GM12864 (cell line): ENCODE measurements around the gene CTSK.
"Not testable (repeated sequence)": the region's sequence is repeated elsewhere in the genome, so short reads cannot be mapped to it uniquely, and the experiment has no call there.

Source experiments
- DNase-seq: peaks from one replicate; pipeline ENCODE4 v3.0.0-alpha.2; 2011; ENCODE audit warnings: low read depth
- H3K4me3 ChIP-seq: 2 replicates; pipeline ENCODE4 v1.5.1; 2011; ENCODE audit warnings: mild to moderate bottlenecking, low read depth, low read length, control low read depth
- TF ChIP-seq, protein P1 (sequence below): IDR thresholded peaks from 2 replicates; pipeline ENCODE4 v1.5.1; 2011; ENCODE audit warnings: low read depth, mild to moderate bottlenecking, moderate library complexity, low read length, control low read depth, inconsistent platforms; ENCODE audit errors: missing control alignments

CTSK gene

GRCh38 chr1:150808121-150808520 is at the start of gene CTSK:
Gene CTSK (minus strand): TSS chr1:150808260. CDS start chr1:150806805, 1,455 bp downstream.
- DNase-seq, result no peak
- TF ChIP-seq, protein P1, sequence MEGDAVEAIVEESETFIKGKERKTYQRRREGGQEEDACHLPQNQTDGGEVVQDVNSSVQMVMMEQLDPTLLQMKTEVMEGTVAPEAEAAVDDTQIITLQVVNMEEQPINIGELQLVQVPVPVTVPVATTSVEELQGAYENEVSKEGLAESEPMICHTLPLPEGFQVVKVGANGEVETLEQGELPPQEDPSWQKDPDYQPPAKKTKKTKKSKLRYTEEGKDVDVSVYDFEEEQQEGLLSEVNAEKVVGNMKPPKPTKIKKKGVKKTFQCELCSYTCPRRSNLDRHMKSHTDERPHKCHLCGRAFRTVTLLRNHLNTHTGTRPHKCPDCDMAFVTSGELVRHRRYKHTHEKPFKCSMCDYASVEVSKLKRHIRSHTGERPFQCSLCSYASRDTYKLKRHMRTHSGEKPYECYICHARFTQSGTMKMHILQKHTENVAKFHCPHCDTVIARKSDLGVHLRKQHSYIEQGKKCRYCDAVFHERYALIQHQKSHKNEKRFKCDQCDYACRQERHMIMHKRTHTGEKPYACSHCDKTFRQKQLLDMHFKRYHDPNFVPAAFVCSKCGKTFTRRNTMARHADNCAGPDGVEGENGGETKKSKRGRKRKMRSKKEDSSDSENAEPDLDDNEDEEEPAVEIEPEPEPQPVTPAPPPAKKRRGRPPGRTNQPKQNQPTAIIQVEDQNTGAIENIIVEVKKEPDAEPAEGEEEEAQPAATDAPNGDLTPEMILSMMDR, result no peak
- H3K4me3 ChIP-seq, result no peak within 1 kb of the TSS

- DNase-seq, H3K4me3 ChIP-seq: not testable (repeated sequence)
Observed at GRCh38 chr1:150852734-150853133, 44.7 kb upstream of the CTSK start.

GRCh38 chr1:150850801-150851362 is 42.8 kb upstream of the CTSK start:
- not testable (repeated sequence) for DNase-seq, H3K4me3 ChIP-seq

GRCh38 chr1:150846473-150847146 is 38.5 kb upstream of the CTSK start:
- H3K4me3 ChIP-seq, result no peak overlapping the region
- DNase-seq, result no peak
- TF ChIP-seq, protein P1, result no peak

- no peak for DNase-seq
- TF ChIP-seq, protein P1, result no peak
- H3K4me3 ChIP-seq, result no peak overlapping the region
Observed at GRCh38 chr1:150843474-150843873, 35.4 kb upstream of the CTSK start.

DNA sequence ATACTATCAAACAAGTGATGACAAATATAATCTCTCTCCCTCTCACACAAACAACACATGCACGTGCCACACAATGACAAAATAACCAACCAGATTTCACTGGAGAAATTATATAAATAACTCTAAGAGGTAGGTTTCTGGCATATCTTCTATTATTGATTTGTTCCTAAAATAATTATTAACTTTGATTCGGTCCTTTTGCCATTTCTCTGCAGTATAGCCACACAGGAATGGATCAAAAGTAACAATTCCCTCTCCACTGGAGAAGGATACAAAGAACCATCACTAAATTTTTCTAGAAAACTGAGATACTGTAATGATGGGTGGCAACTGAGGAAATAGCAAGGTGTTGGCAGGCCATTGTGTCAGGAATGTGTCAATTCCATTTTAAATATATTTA is 34.9 kb upstream of the CTSK start:
- no peak overlapping the region for H3K4me3 ChIP-seq
- TF ChIP-seq, protein P1, result no peak
- DNase-seq, result no peak

DNA sequence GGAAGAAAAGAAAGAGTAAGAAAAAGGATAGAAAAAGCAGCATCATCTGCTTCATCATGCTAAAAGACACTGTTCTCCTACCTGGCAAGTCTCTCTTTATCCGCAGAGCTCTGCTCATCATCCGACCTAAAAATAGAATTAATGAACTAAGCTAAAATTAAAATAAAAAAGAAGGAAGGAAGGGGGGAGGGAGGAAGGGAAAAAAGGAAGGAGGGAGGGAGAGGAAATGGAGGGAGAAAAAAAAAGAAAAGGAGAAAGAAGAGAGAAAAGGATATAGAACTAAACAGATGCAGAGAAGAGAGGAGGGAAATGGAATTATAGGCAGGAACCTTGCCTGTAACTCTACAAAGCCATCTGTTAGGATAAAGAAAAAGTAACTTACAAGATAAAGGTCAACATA is 34.3 kb upstream of the CTSK start:
- TF ChIP-seq, protein P1, result no peak
- H3K4me3 ChIP-seq, result no peak overlapping the region
- no peak for DNase-seq

DNA sequence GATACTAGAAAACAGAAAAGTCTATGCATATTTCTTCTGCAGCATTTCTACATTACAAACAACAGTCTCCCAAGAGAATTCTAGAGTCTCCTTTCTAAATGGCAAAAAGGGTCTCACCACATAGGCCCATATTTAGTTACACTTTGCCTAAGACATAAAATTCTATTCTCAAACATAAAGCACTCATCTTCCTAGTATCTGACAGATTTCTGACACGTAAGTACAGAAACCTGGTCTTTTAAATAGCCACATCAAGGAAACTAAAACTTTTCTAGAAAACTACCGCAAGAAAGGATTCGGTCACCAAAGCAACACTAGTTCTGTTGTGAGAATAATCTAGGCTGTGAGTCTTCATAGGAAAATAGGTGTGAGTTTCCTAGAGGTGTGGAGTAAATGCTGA is 33.6 kb upstream of the CTSK start:
- TF ChIP-seq, protein P1, result no peak
- DNase-seq, result no peak
- no peak overlapping the region for H3K4me3 ChIP-seq

DNA sequence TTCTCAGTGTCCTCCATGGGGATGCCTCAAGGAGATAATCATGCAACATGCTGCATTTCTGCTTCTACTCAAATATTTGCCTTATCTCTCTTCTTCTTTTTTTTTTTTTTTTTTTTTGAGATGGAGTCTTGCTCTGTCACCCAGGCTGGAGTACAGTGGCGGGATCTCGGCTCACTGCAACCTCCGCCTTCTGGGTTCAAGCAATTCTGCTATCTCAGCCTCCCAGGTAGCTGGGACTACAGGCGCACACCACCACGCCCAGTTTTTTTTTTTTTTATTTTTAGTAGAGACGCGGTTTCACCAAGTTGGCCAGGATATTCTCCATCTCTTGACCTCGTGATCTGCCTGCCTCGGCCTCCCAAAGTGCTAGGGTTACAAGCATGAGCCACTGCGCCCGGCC is 32.8 kb upstream of the CTSK start:
- not testable (repeated sequence) for H3K4me3 ChIP-seq

More for the DNA sequence above, 32.8 kb upstream of the CTSK start:
- DNase-seq, result not testable (repeated sequence)
